C4-2B (cell line): Measurements from ENCODE around the gene TTLL13.
A peak's percentile ranks its signal among the peaks of the same experiment; 100 is the strongest.

Experiments
- H3K27ac ChIP-seq: fragments of 450-650 bp; 2 replicates; pipeline ENCODE4 v1.5.1; 2017
- CTCF ChIP-seq: fragments of 450-650 bp; conservative IDR thresholded peaks from 2 replicates; pipeline ENCODE4 v1.5.1; 2017; ENCODE audit warnings: mild to moderate bottlenecking
- ZFX ChIP-seq: fragments of 450-650 bp; IDR thresholded peaks from 2 replicates; pipeline ENCODE4 v1.6.1; 2017

The TTLL13 gene

GRCh38 chr15:90211009-90211408 is 38.3 kb upstream of the TTLL13 start:
- no peak for TF ChIP-seq ZFX
- H3K27ac ChIP-seq, result peak overlapping the region; percentile 4; the same call in 1 of the 2 replicates

- TF ChIP-seq CTCF (no peak), ZFX (no peak)
- H3K27ac ChIP-seq, result peak overlapping the region; percentile 4
Observed at GRCh38 chr15:90211440-90212143, 37.8 kb upstream of the TTLL13 start.

GRCh38 chr15:90212221-90213098 is 36.9 kb upstream of the TTLL13 start:
- TF ChIP-seq ZFX (no peak), CTCF (no peak)
- peak overlapping the region; percentile 40; the same call in 1 of the 2 replicates for H3K27ac ChIP-seq

GRCh38 chr15:90213122-90213817 is 36.1 kb upstream of the TTLL13 start:
- H3K27ac ChIP-seq, result peak overlapping the region; percentile 40

GRCh38 chr15:90213818-90214204 is 35.5 kb upstream of the TTLL13 start:
- TF ChIP-seq CTCF, result no peak
- no peak for TF ChIP-seq ZFX
- peak overlapping the region; percentile 40 for H3K27ac ChIP-seq

More at GRCh38 chr15:90213122-90213817, 36.1 kb upstream of the TTLL13 start:
- no peak for TF ChIP-seq ZFX
- TF ChIP-seq CTCF, result no peak

GRCh38 chr15:90214553-90215196 is 34.7 kb upstream of the TTLL13 start:
- TF ChIP-seq ZFX (no peak), CTCF (no peak; the same call in 1 of the 2 replicates)
- no peak overlapping the region for H3K27ac ChIP-seq

GRCh38 chr15:90217671-90218394 is 31.5 kb upstream of the TTLL13 start:
- no peak overlapping the region for H3K27ac ChIP-seq
- TF ChIP-seq CTCF (no peak), ZFX (no peak)
